HepG2 (cell line): ENCODE data around the gene GOLGA6C. TPM values are rescaled to one million over a fixed set of nuclear protein-coding genes. Genes with fewer than 3 reads are reported as not detected.

Source experiments
- ATAC-seq: fragments of 200-7000 bp; cut with Tn5 transposase; 3 replicates; pipeline ENCODE4 v1.9.1; 2020; ENCODE audit warnings: mild to moderate bottlenecking, moderate library complexity
- BruUV-seq: library from RNA; stranded (reverse); fragments of 400-500 nt; replicated peaks from 2 replicates; lab custom pipeline; 2021; lab: Mats Ljungman, UMichigan
- CTCF ChIA-PET: fragments of 300-600 bp; formaldehyde crosslinking; extraction: SDS; loops from one replicate; lab custom pipeline; 2021; ENCODE audit warnings: low total read pairs, inconsistent platforms, low intra/inter-chr PET ratio; lab: Yijun Ruan, JAX
- POLR2A ChIA-PET: fragments of 350-600 bp; sonication (Branson Sonifier 250); formaldehyde crosslinking; loops from one replicate; lab custom pipeline; 2020; ENCODE audit warnings: antibody characterized with exemption, inconsistent platforms; lab: Yijun Ruan, JAX
- DNase-seq: peaks from one replicate; pipeline ENCODE4 v3.0.0-alpha.2; 2015; ENCODE audit warnings: low spot score
- FAIRE-seq: peaks from 3 replicates; lab custom pipeline; 2011; peaks lifted over from hg19 to GRCh38; lab: Jason Lieb, UNC
- H2AFZ ChIP-seq: one replicate; pipeline ENCODE4 v1.6.1; 2011; ENCODE audit warnings: low read length, inconsistent platforms
- H3K27ac ChIP-seq: fragments of 300-600 bp; 3 replicates; pipeline ENCODE4 v1.8.0; 2011; ENCODE audit warnings: mixed run types, mild to moderate bottlenecking, mixed read lengths, low read length, inconsistent platforms; ENCODE audit not compliant: insufficient read depth; ENCODE audit errors: extremely low read length
- H3K27me3 ChIP-seq, 2 experiments: fragments of 200-600 bp in 1 of 2; 2 replicates in 1 of 2; 3 replicates in 1 of 2; pipeline versions ENCODE4 v1.6.0 to v1.8.0; 2011; ENCODE audit warnings: low read length in 2 of 2, mild to moderate bottlenecking in 2 of 2, moderate library complexity in 2 of 2, inconsistent platforms in 1 of 2; ENCODE audit not compliant: insufficient read depth in 2 of 2, control insufficient read depth in 1 of 2
- H3K36me3 ChIP-seq, 2 experiments: fragments of 200-600 bp in 1 of 2; replicated peaks in 1 of 2; 2 replicates in 1 of 2; 3 replicates in 1 of 2; pipeline versions ENCODE4 v1.5.1 to v1.8.0; 2011; ENCODE audit warnings: low read length in 2 of 2, inconsistent platforms in 1 of 2; ENCODE audit not compliant: insufficient read depth in 2 of 2, control insufficient read depth in 1 of 2
- H3K4me1 ChIP-seq: 2 replicates; pipeline ENCODE4 v1.5.1; 2012; ENCODE audit warnings: low read length, inconsistent platforms; ENCODE audit not compliant: insufficient read depth
- H3K4me2 ChIP-seq: 2 replicates; pipeline ENCODE4 v1.6.0; 2011; ENCODE audit warnings: low read depth, low read length, inconsistent platforms
- H3K4me3 ChIP-seq, 3 experiments: fragments of 200-600 bp in 1 of 3; sonication (generic), shearing (Covaris generic) in 1 of 3; replicated peaks in 1 of 3; 2 replicates each; pipeline ENCODE4 v1.5.1; 2011 to 2016; ENCODE audit warnings: low read length in 3 of 3, inconsistent platforms in 2 of 3, low read depth in 2 of 3, mild to moderate bottlenecking in 2 of 3, control low read depth in 1 of 3, mixed read lengths in 1 of 3; ENCODE audit not compliant: insufficient read depth in 1 of 3
- H3K79me2 ChIP-seq: one replicate; pipeline ENCODE4 v1.6.1; 2011; ENCODE audit warnings: low read length, inconsistent platforms; ENCODE audit not compliant: insufficient read depth
- H3K9ac ChIP-seq: 2 replicates; pipeline ENCODE4 v1.6.0; 2011; ENCODE audit warnings: mild to moderate bottlenecking, low read depth, low read length, inconsistent platforms; ENCODE audit not compliant: insufficient read depth
- H3K9me3 ChIP-seq: 2 replicates; pipeline ENCODE4 v1.5.1; 2012; ENCODE audit warnings: mild to moderate bottlenecking, low read length
- H4K20me1 ChIP-seq: 2 replicates; pipeline ENCODE4 v1.6.0; 2011; ENCODE audit warnings: inconsistent platforms, mild to moderate bottlenecking, low read length, moderate library complexity; ENCODE audit not compliant: insufficient read depth
- ATF7-NPFF ChIP-seq: sonication (generic); formaldehyde crosslinking; IDR thresholded peaks from 2 replicates; pipeline ENCODE4 v1.8.1; 2023; ENCODE audit warnings: mild to moderate bottlenecking, low read depth, missing genetic modification reagents, moderate library complexity
- CENPX ChIP-seq: sonication (generic); formaldehyde crosslinking; IDR thresholded peaks from 2 replicates; pipeline ENCODE4 v1.9.0; 2021; ENCODE audit warnings: mild to moderate bottlenecking, missing genetic modification reagents, moderate library complexity
- NAIF1 ChIP-seq: sonication (generic); formaldehyde crosslinking; IDR thresholded peaks from 2 replicates; pipeline ENCODE4 v1.5.0; 2020; ENCODE audit warnings: mild to moderate bottlenecking, missing genetic modification reagents, borderline replicate concordance
- PRMT3 ChIP-seq: sonication (generic); formaldehyde crosslinking; IDR thresholded peaks from 2 replicates; pipeline ENCODE4 v1.8.1; 2022; ENCODE audit warnings: low read depth, mild to moderate bottlenecking, moderate library complexity, missing genetic modification reagents, borderline replicate concordance
- TEF ChIP-seq: sonication (generic); formaldehyde crosslinking; IDR thresholded peaks from 2 replicates; pipeline ENCODE4 v1.5.0; 2020; ENCODE audit warnings: missing genetic modification reagents
- TFAP4 ChIP-seq: sonication (generic); IDR thresholded peaks from 2 replicates; pipeline ENCODE4 v1.6.1; 2016; ENCODE audit warnings: low read depth, borderline replicate concordance
- ZBTB4 ChIP-seq: sonication (generic); formaldehyde crosslinking; IDR thresholded peaks from 2 replicates; pipeline ENCODE4 v1.4.0; 2020; ENCODE audit warnings: missing genetic modification reagents, mild to moderate bottlenecking, borderline replicate concordance
- ZEB1 ChIP-seq: IDR thresholded peaks from 2 replicates; pipeline ENCODE4 v1.6.1; 2012; ENCODE audit warnings: mild to moderate bottlenecking, low read depth, inconsistent platforms; ENCODE audit not compliant: insufficient replicate concordance
- ZNF563 ChIP-seq: sonication (generic); formaldehyde crosslinking; IDR thresholded peaks from 2 replicates; pipeline ENCODE4 v1.8.0; 2022; ENCODE audit warnings: mild to moderate bottlenecking, moderate library complexity, missing genetic modification reagents
- ZNF878 ChIP-seq: sonication (generic); formaldehyde crosslinking; IDR thresholded peaks from 2 replicates; pipeline ENCODE4 v1.8.1; 2023; ENCODE audit warnings: mild to moderate bottlenecking, missing genetic modification reagents, moderate library complexity
- WGBS: methylation state at CpG from one replicate; pipeline ENCODE4 v1.1.6; 2017; ENCODE audit warnings: low lambda C conversion rate; 5-methylcytosine and 5-hydroxymethylcytosine counted together
- in situ Hi-C: cut with HindIII; loops from 2 replicates; pipeline ENCODE4 v1.10.0; 2017; ENCODE audit warnings: low pct_unique_long_range_greater_than_20kb; ENCODE audit not compliant: extremely low pct_ligation_motif_present
- intact Hi-C: fragments of 100-400 bp; cut with micrococcal nuclease; formaldehyde crosslinking; loops from one replicate; pipeline ENCODE4 v1.10.0; 2022; ENCODE audit not compliant: unreplicated experiment
- polyA plus RNA-seq, 8 experiments: library from polyadenylated mRNA; depleted of rRNA in 3 of 8; stranded (reverse) in 7 of 8; unstranded in 1 of 8; fragments of >200 nt; fragmentation: Illumina TruSeq in 4 of 8; extraction: Trizol in 4 of 8; gene quantifications; 2 replicates each; pipeline versions ENCODE4 v1.2.1 to v1.2.3, GENCODE V29; 2011 to 2016; ENCODE audit warnings: low read depth in 4 of 8, missing spikeins in 1 of 8, mixed read lengths in 1 of 8; ENCODE audit not compliant: insufficient read depth in 1 of 8
- total RNA-seq, 5 experiments: library from RNA; depleted of rRNA; stranded (reverse); fragments of >200 nt; fragmentation: Illumina TruSeq; extraction: Trizol; gene quantifications; 2 replicates each; pipeline ENCODE4 v1.2.3, GENCODE V29; 2016; ENCODE audit warnings: low read depth in 1 of 5

The GOLGA6C gene
- total and polyA plus RNA-seq, 2 of the 13 experiments (the other 11 are each of a cell fraction or from before 2014, with no cell fraction given), result not detected

- no peak for TF ChIP-seq ZBTB4 (CRISPR knock-in tag)
- no peak for TF ChIP-seq PRMT3
- TF ChIP-seq ZNF878 (CRISPR knock-in tag), result no peak
These were observed 55.1 kb downstream of the GOLGA6C start (continued) for GRCh38 chr15:75313116-75313845.

GRCh38 chr15:75314552-75315290 lies 56.6 kb downstream of the GOLGA6C start:
- Histone ChIP-seq H3K27me3 (peaks cover 0 to 9% of the 10 kb centered on the region in 2 experiments; a peak in 2 of 5 replicates), H3K4me2 (no peak overlapping the region), H3K4me1 (peaks cover 2% of the 10 kb centered on the region), H3K4me3 (no peak overlapping the region), H4K20me1 (no peaks in the 10 kb centered on the region), H2AFZ (no peak overlapping the region), H3K9me3 (no peaks in the 10 kb centered on the region), H3K36me3 (no peaks in the 10 kb centered on the region), H3K27ac (no peak overlapping the region), H3K9ac (no peak overlapping the region), H3K79me2 (no peaks in the 10 kb centered on the region)
- ChIA-PET POLR2A (no interaction called here), CTCF (no interaction called here)
- DNase-seq, result no peak
- intact Hi-C loops, result no loop called here
- no peak for FAIRE-seq
- 20% methylated on average over 4 of the region's 5 CpGs for WGBS
- in situ Hi-C loops, result no loop called here
- ATAC-seq, result no peak
- no TSS peak for BruUV-seq
- no peak for TF ChIP-seq ZEB1
- TF ChIP-seq TEF (CRISPR knock-in tag), result no peak
- TF ChIP-seq ATF7-NPFF (CRISPR knock-in tag), result no peak
- no peak for TF ChIP-seq NAIF1 (CRISPR knock-in tag)
- no peak for TF ChIP-seq TFAP4
- no peak for TF ChIP-seq CENPX (CRISPR knock-in tag)
- no peak for TF ChIP-seq ZNF563 (CRISPR knock-in tag)
